MCF 10A (cell line): ENCODE measurements around the gene TOMM40L. TPM values are rescaled to one million over a fixed set of nuclear protein-coding genes. Genes with fewer than 3 reads are reported as not detected.

Experiments
- BruUV-seq: library from RNA; stranded (reverse); fragments of 400-500 nt; replicated peaks from 2 replicates; lab custom pipeline; 2021; lab: Mats Ljungman, UMichigan
- CTCF ChIA-PET: fragments of 300-600 bp; sonication (Branson Sonifier 250); formaldehyde crosslinking; extraction: SDS; loops from one replicate; lab custom pipeline; 2021; ENCODE audit warnings: antibody characterized with exemption, inconsistent platforms; lab: Yijun Ruan, JAX
- POLR2A ChIA-PET: fragments of 300-600, 350-650 bp; sonication (Branson Sonifier 250); formaldehyde crosslinking; extraction: SDS; loops from one replicate; lab custom pipeline; 2020; ENCODE audit warnings: antibody characterized with exemption, inconsistent platforms; lab: Yijun Ruan, JAX
- DNase-seq: peaks from one replicate; pipeline ENCODE4 v3.0.0-alpha.2; 2018; ENCODE audit not compliant: unreplicated experiment
- H3K27ac Mint-ChIP-seq: one replicate; pipeline ENCODE4 v1.8.0; 2022; ENCODE audit warnings: mild to moderate bottlenecking, low read depth, mixed read lengths; ENCODE audit not compliant: unreplicated experiment
- H3K27me3 Mint-ChIP-seq: one replicate; pipeline ENCODE4 v1.8.0; 2022; ENCODE audit warnings: mixed read lengths; ENCODE audit not compliant: insufficient read depth, unreplicated experiment
- H3K36me3 Mint-ChIP-seq: one replicate; pipeline ENCODE4 v1.8.0; 2022; ENCODE audit warnings: mild to moderate bottlenecking, moderate library complexity, mixed read lengths; ENCODE audit not compliant: insufficient read depth, unreplicated experiment
- H3K4me1 Mint-ChIP-seq: one replicate; pipeline ENCODE4 v1.8.0; 2022; ENCODE audit warnings: mixed read lengths; ENCODE audit not compliant: insufficient read depth, unreplicated experiment
- H3K4me3 Mint-ChIP-seq: one replicate; pipeline ENCODE4 v1.8.0; 2022; ENCODE audit warnings: mild to moderate bottlenecking, moderate library complexity, mixed read lengths; ENCODE audit not compliant: unreplicated experiment
- H3K9me3 Mint-ChIP-seq: one replicate; pipeline ENCODE4 v1.8.0; 2022; ENCODE audit warnings: mixed read lengths; ENCODE audit not compliant: unreplicated experiment
- CTCF ChIP-seq: fragments of 200-600 bp; IDR thresholded peaks from one replicate; pipeline ENCODE4 v1.8.0; 2022; ENCODE audit warnings: antibody characterized with exemption, mild to moderate bottlenecking; ENCODE audit not compliant: unreplicated experiment
- intact Hi-C: fragments of 100-400 bp; cut with micrococcal nuclease; formaldehyde crosslinking; loops from 2 replicates; pipeline ENCODE4 v1.14.1; 2022
- total RNA-seq: library from RNA; stranded (reverse); gene quantifications from 2 replicates; pipeline ENCODE4 v1.2.3, GENCODE V29; 2022

Gene TOMM40L
- total RNA-seq, 1 experiment from 2014 or later = 12.3 TPM

DNA sequence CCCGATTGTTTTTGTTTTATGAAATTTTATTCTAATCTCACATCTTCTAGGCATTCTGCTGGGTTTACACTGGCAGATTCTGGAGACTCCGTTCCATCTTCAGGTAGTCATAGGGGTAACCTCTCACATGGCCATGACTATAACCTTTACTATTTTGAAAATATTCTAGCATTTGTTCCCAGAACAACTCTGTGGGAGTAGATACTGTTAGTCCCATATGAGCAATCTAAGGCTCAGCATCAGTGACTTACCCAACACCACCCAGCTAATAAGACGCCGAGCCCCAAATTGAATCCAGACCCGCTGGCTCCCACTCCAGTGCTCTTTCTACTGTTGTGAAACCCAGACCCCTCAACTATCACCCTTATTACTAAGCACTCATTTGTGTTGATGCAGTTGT is 36.8 kb upstream of the TOMM40L start:
- Mint-ChIP-seq H3K4me1 (peaks cover 28% of the 10 kb centered on the region), H3K4me3 (no peak overlapping the region), H3K36me3 (no peaks in the 10 kb centered on the region), H3K9me3 (no peaks in the 10 kb centered on the region), H3K27ac (no peak overlapping the region), H3K27me3 (no peaks in the 10 kb centered on the region)
- ChIA-PET CTCF (interaction anchor here (0.6 to 1.9 kb wide), 5 partner anchors 8 to 1098 kb away, joined by 3 to 6 read pairs (median 4); partner anchors contain the start of genes NDUFS2 and TOMM40L), POLR2A (interaction anchor here (2.2 kb wide), 1 partner anchor 13 kb away, joined by 11 read pairs; the partner anchor contains the start of gene NDUFS2)
- intact Hi-C loops = no loop called here
- BruUV-seq = no TSS peak
- no peak for TF ChIP-seq CTCF
- DNase-seq = no peak

DNA sequence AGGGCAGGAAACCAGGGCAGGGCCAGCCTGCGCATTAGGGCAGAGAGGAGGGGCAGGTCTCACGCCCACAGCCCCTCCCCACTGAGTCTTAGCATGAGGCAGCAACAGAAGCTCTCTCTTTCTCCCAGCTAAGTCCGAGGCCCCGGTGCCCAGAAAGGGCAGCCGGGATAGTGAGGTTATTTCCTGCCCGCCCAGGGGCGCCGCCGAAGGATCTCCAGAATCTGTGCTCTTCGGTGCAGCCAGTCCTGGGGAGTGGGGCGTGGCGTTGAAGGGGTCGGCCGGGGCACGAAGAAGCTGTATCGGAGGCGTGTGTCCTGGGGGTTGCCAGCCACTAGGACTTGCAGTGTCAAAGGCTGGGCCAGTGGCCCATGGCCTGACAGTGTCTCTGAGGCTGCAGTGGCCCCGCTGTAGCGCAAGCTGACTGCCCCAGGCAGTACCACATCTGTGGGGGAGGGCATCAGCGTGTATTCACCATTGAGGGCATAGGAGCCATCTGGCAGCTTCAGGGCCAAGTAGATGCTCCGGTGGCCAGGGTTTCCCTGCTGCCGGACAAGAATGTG is 34.8 kb upstream of the TOMM40L start:
- Mint-ChIP-seq H3K9me3 (no peaks in the 10 kb centered on the region), H3K4me1 (peaks cover 17% of the 10 kb centered on the region), H3K4me3 (no peak overlapping the region), H3K36me3 (no peaks in the 10 kb centered on the region), H3K27me3 (no peaks in the 10 kb centered on the region), H3K27ac (no peak overlapping the region)
- ChIA-PET POLR2A (interaction anchor here (0.8 to 4.0 kb wide), 4 partner anchors 9 to 78 kb away, joined by 3 to 38 read pairs (median 6); partner anchors contain the start of genes B4GALT3 and NDUFS2), CTCF (interaction anchor here (0.6 to 5.6 kb wide), 27 partner anchors 10 to 708 kb away, joined by 3 to 154 read pairs (median 9); partner anchors contain the start of genes APOA2, CFAP126, FCER1G and NDUFS2)
- no peak for DNase-seq
- BruUV-seq = no TSS peak
- intact Hi-C loops = no loop called here
- TF ChIP-seq CTCF = no peak

GRCh38 chr1:161191971-161192370 is 33.9 kb upstream of the TOMM40L start:
- no peaks in the 10 kb centered on the region for H3K36me3 Mint-ChIP-seq
- no TSS peak for BruUV-seq
- H3K27ac Mint-ChIP-seq = no peak overlapping the region
- peaks cover 15% of the 10 kb centered on the region for H3K4me1 Mint-ChIP-seq
- no peak for DNase-seq
- CTCF ChIA-PET = interaction anchor here (0.6 to 5.6 kb wide), 40 partner anchors 11 to 815 kb away, joined by 3 to 154 read pairs (median 6); partner anchors contain the start of genes APOA2, B4GALT3, CFAP126 and FCER1G
- H3K27me3 Mint-ChIP-seq = no peaks in the 10 kb centered on the region
- POLR2A ChIA-PET = interaction anchor here (1.1 to 4.0 kb wide), 3 partner anchors 10 to 34 kb away, joined by 6 to 38 read pairs (median 7); partner anchors contain the start of genes NDUFS2 and TOMM40L
- intact Hi-C loops = loop anchor here (1.0 kb wide), 3 partner anchors 10 to 190 kb away; no protein-coding TSS in a partner anchor
- TF ChIP-seq CTCF = no peak
- H3K9me3 Mint-ChIP-seq = no peaks in the 10 kb centered on the region
- H3K4me3 Mint-ChIP-seq = no peak overlapping the region
